NB4 (cell line): ENCODE measurements around the gene ACOX3.

ENCODE experiments used
- POLR2A ChIP-seq: IDR thresholded peaks from 2 replicates; pipeline ENCODE4 v1.6.1; 2011; ENCODE audit warnings: mild to moderate bottlenecking; ENCODE audit not compliant: insufficient read length; ENCODE audit errors: extremely low read depth
- TF ChIP-seq, protein P1 (sequence below): IDR thresholded peaks from one replicate; pipeline ENCODE4 v1.5.1; 2012; ENCODE audit warnings: low read depth, low read length

- no peak for TF ChIP-seq POLR2A
- TF ChIP-seq, protein P1, sequence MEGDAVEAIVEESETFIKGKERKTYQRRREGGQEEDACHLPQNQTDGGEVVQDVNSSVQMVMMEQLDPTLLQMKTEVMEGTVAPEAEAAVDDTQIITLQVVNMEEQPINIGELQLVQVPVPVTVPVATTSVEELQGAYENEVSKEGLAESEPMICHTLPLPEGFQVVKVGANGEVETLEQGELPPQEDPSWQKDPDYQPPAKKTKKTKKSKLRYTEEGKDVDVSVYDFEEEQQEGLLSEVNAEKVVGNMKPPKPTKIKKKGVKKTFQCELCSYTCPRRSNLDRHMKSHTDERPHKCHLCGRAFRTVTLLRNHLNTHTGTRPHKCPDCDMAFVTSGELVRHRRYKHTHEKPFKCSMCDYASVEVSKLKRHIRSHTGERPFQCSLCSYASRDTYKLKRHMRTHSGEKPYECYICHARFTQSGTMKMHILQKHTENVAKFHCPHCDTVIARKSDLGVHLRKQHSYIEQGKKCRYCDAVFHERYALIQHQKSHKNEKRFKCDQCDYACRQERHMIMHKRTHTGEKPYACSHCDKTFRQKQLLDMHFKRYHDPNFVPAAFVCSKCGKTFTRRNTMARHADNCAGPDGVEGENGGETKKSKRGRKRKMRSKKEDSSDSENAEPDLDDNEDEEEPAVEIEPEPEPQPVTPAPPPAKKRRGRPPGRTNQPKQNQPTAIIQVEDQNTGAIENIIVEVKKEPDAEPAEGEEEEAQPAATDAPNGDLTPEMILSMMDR: no peak
Measured at GRCh38 chr4:8433136-8433535, 7.4 kb downstream of the ACOX3 start.
